HG03025 (cell line): ENCODE results near the gene PHKG2.

Experiments
- ATAC-seq: cut with Tn5 transposase; IDR thresholded peaks from one replicate; pipeline ENCODE4 v1.9.1; 2021; ENCODE audit warnings: mild to moderate bottlenecking, moderate library complexity; ENCODE audit not compliant: unreplicated experiment, low FRiP score

The PHKG2 gene

GRCh38 chr16:30786936-30787612 lies 38.8 kb downstream of the PHKG2 start, which contains the start of gene ZNF629:
Gene ZNF629 (minus strand): TSS chr16:30787205. CDS start chr16:30784482, 2,723 bp downstream.
- ATAC-seq: no peak

GRCh38 chr16:30787613-30788378 lies 39.6 kb downstream of the PHKG2 start:
- ATAC-seq: no peak

DNA sequence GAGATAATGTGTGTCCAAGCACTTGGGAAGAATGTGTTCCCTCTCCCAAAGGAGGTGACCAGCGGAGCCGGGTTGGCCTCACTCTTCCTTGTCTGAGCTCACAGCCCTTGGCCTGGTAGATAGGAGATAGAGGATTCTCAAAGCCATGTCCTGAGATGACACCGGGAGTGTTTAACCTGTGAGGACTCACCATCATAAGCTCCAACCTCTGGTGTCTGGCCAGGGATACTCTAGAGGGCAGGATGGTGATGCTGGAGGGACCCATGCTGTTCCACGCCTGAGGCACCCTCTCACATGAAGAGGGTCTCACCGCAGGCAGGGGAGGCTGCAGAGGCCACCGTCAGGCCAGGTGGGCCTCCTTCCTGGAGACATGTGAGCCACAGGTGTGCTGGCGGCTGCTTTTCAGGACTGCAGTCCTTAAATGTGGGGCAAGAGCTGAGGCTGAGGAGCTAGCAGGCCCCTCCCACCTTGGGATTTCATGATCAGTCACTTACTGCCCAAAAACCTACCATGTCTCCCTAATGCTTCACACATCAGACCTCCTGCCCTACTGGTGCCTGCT lies 45.4 kb downstream of the PHKG2 start:
- no peak for ATAC-seq

DNA sequence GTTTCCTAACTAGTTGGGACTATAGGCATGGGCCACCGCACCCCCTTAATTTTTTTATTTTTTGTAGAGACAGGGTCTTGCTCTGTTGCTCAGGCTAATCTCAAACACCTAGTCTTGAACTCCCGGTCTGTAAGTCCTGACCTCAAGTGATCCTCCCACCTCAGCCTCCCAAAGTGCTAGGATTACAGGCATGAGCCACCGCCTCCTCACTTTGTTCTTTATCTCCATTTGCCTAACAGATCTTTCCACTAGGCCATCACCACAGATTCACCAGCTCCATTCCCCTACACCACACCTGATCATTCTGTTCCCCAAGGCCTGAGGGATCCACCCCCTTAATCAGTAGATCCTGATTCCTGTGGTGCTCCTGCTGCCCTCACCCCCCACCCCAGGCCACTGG lies 46.4 kb downstream of the PHKG2 start:
- no peak for ATAC-seq

- no peak for ATAC-seq
Observed at GRCh38 chr16:30797670-30798309, 49.6 kb downstream of the PHKG2 start.
